ENCODE measurements around the gene BDKRB2.

The BDKRB2 gene

GRCh38 chr14:96274122-96274521 lies 69.5 kb downstream of the BDKRB2 start:
- DNase-seq = no peak

GRCh38 chr14:96274543-96274942 lies 69.9 kb downstream of the BDKRB2 start:
- DNase-seq = no peak

- DNase-seq = peak; percentile 74
These were observed 70.8 kb downstream of the BDKRB2 start for GRCh38 chr14:96275177-96276112.

GRCh38 chr14:96277890-96278289 lies 73.3 kb downstream of the BDKRB2 start:
- DNase-seq = no peak

- no peak for DNase-seq
These were observed 74.9 kb downstream of the BDKRB2 start for GRCh38 chr14:96279564-96279963.

GRCh38 chr14:96280104-96280503 lies 75.5 kb downstream of the BDKRB2 start:
- no peak for DNase-seq

GRCh38 chr14:96281486-96281885 lies 76.8 kb downstream of the BDKRB2 start:
- DNase-seq = no peak

- DNase-seq = no peak
These were observed 79.4 kb downstream of the BDKRB2 start for GRCh38 chr14:96284008-96284407.

GRCh38 chr14:96284430-96284829 lies 79.8 kb downstream of the BDKRB2 start:
- DNase-seq = no peak

GRCh38 chr14:96285667-96286066 lies 81.0 kb downstream of the BDKRB2 start:
- no peak for DNase-seq

- no peak for DNase-seq
These were observed 81.6 kb downstream of the BDKRB2 start for GRCh38 chr14:96286251-96286650.

GRCh38 chr14:96287856-96288255 lies 83.2 kb downstream of the BDKRB2 start:
- DNase-seq = no peak

All from activated naive CD4-positive, alpha-beta T cell treated with anti-CD3 and anti-CD28 coated beads, Interleukin-2, amount 50 U/mL, for 16 hours (primary cell).